Left renal cortex interstitium (tissue), 4 donors: ENCODE data around the gene FOXP4. TPM values are rescaled to one million over a fixed set of nuclear protein-coding genes. Genes with fewer than 3 reads are reported as not detected.

Source experiments
- DNase-seq, 4 donors: peaks; one replicate each; pipeline ENCODE4 v3.0.0-alpha.2; 2013; ENCODE audit warnings: low read depth in 4 of 4, low spot score in 2 of 4, missing footprints in 1 of 4
- polyA plus RNA-seq, 4 donors: library from polyadenylated mRNA; unstranded; fragments of 120-200 nt; gene quantifications; one replicate each; pipeline ENCODE4 v1.2.1, GENCODE V29; 2013; ENCODE audit not compliant: insufficient read length in 4 of 4

FOXP4 gene
- polyA plus RNA-seq, 4 donors: 24.5 to 50.2 (median 36.3) TPM

DNA sequence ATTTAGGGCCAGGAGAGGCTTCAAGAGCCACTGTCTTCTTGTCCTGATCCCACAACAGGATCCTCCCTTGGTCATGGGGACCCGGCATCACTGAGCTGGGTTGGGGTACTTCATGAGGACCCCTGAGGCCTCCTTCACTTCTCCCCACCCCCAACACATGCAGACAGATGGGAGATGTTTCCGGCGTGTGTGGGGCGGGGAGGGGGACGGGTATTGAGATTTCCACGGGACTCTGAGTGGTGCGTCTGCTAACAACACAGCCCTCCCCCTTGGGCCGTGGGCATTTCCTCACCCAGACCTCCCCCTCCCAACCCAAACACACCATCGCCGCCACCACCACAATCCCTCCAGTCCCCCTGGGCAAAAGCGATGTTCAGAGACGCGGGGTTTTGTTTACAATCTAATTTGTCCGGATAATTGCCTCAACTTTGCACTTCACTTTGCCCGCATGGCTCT is 906 bp upstream of the FOXP4 start:
- DNase-seq: no peak

DNA sequence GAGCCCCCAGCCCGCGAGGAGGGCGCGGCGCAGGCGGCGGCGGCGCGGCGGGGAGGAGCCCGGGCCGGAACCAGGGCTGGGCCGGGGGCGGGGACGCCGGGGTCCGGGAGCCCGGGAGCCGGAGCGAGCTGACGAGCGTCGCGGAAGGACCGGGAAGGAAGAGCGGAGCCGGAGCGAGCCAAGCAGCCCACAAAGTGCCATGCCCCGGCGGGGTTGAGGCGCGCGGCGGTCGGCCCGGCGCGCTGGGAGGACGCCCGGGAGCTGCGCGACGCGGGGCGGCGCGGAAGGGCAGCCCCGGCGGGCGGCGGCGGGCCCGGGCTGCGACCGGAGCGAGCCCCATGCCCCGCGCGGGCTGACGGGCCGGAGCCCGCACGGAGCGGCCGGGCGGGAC is 289 bp downstream of the FOXP4 start:
- no peak for DNase-seq

DNA sequence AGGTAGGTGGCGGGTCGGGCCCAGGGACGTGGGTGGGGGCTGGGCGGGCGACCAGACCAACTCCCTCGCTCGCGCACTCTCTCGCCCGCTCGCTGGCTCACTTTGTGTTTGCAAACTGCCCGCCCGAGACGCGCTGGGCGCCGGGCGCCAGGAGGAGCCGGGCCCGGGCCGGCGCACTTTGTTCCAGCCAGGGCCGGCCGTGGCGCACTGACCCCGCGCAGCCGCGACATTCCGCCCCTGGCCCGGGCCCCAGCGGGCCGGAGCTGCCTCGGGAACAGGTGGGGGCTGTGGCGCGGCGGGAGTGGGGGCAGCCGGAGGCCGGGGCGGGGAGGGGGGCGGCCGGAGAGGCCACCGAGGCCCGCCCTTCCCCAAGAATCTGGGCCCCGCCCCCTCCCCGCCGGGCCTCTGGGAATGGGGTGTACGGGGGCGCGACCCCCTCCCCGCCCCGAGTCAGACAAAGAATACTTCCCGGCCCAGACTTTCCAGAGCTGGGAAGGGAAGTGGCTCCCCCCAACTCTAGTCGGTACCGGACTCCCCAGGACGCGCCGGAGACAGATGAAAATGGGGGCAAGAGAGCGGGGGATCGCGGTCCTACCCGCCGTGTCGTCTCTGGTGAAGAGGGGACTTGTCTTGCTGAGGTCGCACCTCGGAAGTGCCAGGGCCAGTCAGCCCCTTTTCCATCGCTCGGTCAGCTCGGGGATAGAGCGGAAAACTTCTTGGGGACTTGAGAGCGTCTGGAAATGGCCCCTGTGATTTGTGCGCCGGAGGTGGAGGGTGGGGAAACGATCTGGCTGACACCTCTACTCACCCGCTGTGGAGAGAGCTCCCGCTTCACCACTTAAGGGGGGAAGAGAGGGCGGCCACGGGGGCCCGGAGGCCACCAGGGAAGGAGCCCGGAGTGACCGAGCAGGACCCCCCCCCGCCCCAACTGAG is 951 bp downstream of the FOXP4 start:
- DNase-seq: no peak

DNA sequence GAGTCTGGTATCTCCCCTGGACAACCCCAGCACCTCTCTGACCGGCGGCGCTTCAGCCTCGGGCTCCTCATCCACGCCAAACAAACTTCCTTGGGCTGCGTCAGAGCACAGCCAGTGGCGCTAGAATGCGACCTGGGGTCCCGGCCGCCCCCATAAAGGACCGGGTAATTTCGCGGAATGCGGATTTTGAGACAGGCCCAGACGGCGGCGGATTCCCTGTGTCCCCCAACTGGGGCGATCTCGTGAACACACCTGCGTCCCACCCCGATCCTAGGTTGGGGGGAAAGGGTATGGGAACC is 1.6 kb downstream of the FOXP4 start:
- DNase-seq: no peak

DNA sequence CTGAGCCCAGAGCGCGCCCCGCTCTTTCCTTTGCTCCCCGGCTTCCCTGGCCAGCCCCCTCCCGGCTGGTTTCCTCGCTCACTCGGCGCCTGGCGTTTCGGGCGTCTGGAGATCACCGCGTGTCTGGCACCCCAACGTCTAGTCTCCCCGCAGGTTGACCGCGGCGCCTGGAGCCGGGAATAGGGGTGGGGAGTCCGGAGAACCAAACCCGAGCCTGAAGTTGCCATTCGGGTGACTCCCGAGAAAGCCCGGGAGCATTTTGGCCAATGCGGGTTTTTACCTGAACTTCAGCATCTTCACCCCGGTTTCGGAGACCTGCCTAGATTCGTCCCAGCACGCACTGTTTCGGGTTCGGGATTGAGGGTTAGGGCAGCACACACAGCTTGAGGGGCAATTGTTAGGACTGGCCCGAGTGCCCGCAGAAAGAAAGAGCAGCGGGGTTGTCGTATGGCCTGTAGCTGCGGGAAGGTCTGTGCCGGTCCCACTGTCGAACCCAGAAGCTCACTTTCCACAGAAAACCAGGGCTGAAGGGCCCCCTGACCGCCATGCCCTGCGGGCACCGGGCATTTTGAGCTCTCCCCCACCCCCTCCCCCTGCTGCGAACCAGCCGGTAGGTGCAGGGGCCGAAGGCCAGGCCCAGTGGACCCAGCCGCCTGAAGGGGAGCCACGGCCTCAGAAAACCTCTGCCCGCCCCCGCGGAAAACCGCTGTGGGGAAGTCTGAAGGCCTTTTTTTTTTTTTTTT is 2.1 kb downstream of the FOXP4 start:
- no peak for DNase-seq

- no peak for DNase-seq
Measured at GRCh38 chr6:41548841-41549642, 2.9 kb downstream of the FOXP4 start.

- DNase-seq: no peak
Measured at GRCh38 chr6:41549673-41550072, 3.5 kb downstream of the FOXP4 start.

DNA sequence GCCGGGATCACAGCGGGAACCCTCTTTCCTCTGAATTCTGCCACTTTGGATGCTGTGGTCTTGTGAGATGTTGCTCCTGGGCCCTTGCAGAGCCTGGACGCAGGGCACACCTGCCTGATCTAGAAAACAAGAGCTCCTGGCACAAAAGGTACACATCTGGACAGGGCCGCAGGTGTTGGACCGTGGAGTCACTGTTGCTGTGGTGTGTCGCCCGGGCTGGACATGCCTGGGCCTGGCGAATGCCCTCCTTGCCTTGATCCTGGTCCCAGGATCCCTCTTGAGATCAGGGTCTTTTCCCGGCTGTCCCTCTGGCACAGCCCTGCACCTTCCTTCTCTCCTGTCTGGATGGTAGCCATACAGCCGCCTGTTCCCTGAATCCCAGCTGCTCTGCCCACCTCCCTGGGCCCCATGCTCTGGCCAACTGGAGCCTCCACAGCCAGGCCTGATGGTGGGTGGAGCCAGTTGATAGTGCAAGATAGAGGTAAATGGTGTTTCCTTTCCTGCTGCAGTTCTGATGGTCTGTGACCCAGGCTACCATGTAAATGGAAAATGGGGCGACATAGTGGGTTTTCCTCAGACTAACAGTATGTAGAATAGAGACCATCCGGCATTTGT is 5.0 kb downstream of the FOXP4 start:
- DNase-seq: no peak

DNA sequence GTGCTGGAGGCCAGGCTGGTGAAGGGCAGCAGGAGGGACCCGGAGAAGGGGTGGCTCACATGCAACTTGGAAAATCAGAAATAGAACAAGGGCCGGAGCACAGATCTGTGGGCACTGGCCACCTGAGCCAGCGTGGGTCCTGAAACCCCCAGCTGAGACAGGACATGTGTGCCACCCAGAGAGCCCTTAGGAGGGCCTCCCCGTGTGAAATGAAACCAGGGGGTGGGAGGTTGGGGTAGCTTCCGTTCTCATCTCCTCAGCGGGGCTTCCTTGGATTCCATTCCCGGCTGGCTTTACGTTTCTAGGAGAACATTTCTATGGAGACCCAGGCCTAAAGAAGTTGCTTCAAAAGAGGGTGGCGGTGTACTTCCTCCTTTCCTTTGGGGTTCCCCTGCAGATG is 5.7 kb downstream of the FOXP4 start:
- no peak for DNase-seq

- DNase-seq: no peak
Measured at GRCh38 chr6:41552723-41553122, 6.5 kb downstream of the FOXP4 start.

DNA sequence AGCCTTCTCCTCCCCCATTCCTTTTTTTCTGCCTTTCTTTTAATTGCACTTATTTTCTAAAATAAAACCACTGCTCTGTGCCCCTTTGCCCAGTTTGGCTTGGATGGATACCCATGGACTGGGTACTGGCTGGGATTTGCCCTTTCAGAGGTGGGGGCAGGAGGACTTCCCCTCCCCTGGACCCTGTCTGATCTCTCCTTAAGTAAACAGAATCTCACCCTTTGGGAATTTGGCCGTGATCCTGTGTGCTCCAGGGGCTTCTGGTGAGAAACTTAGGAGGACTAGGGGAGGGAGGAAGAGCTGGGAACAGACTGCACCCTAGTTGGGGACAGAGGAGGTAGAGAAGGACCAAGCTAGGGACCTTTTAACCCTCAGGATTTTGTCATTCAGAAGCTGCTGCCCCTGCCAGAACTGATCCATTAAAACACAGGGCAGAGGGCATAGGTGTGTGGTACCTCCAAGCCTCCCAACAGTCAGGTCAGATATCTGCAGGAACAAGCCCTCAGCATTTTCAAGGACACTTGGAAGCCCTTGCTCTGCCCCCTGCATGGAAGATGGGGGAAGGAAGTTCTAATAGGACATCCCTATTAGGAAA is 7.3 kb downstream of the FOXP4 start:
- DNase-seq: no peak

GRCh38 chr6:41555326-41556300 is 9.4 kb downstream of the FOXP4 start:
- no peak for DNase-seq

DNA sequence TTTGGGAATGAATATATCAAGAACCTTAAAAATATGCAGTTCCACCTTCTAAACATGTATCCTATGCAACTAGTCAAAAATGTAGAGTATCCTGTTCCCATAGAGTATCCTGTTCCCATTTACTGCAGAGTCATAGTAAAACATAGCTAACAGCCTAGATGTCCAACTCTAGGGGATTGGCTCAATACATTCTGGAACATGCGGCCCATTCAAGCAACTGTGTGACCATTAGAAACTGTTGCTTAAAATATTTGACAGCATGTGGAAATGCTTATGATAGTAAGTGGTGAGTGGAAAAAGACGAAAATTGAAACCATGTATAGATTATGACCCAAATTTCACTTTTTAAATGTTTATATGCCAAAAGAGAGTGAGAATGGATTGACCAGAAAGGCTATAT is 11.2 kb downstream of the FOXP4 start:
- DNase-seq: no peak

DNA sequence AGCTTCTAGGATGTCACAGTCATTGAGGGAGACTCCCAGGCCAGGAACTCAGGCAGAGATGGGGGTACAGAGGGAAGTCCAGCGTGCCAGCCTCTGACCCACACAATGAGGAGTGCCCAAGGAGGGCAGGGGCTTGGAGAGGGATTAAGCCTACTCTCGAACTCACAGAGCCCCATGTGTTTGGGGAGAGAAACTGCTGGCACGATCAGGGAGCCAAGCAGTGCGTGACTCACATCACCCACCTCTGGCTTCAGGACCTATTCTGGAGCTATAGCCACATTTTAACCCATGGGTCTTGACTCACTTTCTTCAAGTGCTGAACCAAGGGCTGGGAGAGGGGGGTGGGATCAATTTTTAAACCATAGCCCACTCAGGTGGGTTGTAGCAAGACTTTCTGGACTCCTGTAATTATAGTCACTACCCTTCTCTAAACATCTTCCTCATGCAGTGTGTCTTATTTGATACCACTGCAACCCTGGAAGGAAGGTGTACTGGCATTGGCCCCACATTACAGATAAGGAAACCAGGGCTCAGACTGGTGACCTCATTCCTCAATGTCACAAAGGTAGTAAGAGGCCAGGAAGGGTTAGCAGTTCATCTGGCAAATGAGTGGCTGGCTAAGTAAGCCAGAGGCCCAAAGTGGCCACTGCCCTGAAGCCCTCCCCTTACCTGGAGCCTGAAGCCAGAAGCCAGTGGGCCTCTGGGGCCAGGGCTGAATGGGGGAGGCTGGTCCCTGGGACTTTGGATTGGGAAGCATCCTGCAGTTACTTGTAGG is 12.0 kb downstream of the FOXP4 start:
- no peak for DNase-seq

DNA sequence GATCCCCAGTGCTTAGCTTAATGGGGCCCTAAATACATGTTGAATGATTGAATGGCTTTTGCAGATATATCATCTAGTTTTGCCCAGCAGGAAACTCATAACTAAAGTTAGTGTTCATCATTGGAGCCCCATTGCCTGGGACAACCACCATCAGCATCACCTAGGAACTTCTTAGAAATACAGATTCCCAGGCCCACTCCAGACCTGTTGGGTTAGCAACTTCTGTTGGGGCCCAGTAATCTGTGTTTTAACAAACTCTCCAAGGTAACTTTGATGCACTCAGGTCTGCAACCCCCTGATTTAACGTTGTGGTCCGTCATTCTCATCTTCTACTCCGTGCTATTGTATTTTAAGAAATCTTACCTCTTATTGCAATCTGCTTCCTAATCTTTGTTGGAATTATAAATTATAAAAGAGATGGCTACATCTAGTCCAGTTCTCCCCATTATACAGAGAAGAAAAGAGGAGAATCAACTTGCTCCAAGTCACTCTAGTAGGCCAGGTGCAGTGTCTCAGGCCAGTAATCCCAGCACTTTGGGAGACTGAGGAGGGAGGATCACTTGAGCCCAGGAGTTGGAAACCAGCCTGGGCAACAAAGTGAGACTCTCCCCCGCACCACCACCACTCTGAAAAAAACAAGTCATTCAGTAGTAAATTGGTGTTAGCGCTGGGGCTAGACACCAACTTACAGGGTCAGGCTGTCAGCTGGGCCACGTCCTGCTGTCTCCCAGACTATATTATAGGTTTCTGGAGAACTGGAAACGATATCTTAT is 13.7 kb downstream of the FOXP4 start:
- DNase-seq: no peak

DNA sequence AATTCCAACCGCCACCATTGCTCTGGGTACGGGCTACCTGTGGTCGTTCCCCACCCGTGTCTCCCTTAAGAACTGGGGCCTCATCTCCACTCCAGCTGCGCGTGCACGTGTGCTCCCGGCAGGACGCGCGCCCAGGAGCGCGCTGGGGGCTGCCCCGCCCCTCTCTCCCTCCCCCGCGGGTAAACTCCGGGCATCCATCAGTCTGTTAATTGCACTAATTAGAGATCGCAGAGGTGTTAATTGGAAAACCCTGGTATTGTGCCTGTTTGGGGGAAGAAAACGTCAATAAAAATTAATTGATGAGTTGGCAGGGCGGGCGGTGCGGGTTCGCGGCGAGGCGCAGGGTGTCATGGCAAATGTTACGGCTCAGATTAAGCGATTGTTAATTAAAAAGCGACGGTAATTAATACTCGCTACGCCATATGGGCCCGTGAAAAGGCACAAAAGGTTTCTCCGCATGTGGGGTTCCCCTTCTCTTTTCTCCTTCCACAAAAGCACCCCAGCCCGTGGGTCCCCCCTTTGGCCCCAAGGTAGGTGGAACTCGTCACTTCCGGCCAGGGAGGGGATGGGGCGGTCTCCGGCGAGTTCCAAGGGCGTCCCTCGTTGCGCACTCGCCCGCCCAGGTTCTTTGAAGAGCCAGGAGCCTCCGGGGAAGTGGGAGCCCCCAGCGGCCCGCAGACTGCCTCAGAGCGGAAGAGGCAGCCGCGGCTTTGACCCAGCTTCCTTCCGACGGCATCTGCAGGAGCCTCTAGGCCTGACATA is 14.4 kb downstream of the FOXP4 start:
- DNase-seq: no peak

DNA sequence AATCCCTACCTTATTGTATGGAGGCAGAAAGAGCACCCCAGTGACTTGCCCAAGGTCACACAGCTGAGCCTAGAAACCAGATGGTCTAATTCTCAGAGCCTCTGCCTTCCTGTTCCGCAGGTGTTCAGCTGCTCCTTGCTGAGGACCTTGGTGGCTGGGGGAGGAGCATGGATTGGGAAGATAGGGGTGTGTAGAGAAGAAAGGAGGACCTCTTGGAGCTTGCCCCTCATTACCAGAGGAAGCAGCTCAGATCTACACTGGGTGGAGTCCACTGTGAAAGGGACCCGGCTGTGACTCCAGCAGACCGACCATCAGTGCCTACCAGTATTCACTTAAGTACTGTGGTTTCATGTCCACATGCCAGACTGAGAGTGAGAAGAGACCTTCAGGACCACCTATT is 15.2 kb downstream of the FOXP4 start:
- DNase-seq: no peak
